Kasumi-1 (cell line): ENCODE data around the gene ZCCHC18.
"Not testable (repeated sequence)": the region's sequence is repeated elsewhere in the genome, so short reads cannot be mapped to it uniquely, and the experiment has no call there.

Source experiments
- DNase-seq, 2 experiments: peaks; one replicate each; lab custom pipeline; 2025; lab: John Stamatoyannopoulos, UW

ZCCHC18 gene

DNA sequence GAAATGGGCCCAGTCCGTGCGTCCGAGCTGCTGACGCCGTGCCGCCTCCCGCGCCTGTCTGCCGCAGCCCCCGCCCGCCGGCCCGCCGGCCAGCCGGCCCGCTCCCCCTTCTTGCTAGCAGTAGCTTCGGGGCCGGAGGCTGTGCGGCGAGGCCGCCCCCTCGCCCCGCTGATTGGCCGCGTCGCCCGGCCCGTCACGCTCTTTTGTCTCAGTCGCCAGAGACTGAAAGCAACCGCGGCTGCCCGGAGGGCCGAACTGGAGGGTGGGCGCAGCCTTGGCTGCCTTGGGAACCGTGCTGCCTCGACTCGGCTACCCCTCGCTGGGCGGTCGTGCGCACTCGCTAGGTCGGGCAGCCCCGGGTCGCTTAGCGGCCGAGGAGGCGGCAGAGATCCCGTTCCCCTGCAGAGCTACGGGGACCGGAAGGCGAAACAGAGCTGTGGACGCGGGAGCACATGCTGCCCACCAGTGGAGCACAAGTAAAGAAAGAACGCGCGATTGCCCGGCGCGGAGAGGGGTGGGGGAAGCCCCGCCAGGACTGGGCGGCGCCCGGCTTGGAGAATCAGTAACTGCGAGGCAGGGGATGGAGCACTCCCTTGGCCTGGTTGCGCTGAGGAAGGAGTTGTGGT is at the start of gene ZCCHC18:
TSS of gene ZCCHC18 (plus strand) at position 198 of the 626 bp plus-strand sequence. CDS start 1,589 bp downstream, outside the sequence.
- peak; percentile 22 to 28 for DNase-seq

- DNase-seq, result not testable (repeated sequence)
Observed at GRCh38 chrX:104062636-104063035, 49.7 kb upstream of the ZCCHC18 start.

DNA sequence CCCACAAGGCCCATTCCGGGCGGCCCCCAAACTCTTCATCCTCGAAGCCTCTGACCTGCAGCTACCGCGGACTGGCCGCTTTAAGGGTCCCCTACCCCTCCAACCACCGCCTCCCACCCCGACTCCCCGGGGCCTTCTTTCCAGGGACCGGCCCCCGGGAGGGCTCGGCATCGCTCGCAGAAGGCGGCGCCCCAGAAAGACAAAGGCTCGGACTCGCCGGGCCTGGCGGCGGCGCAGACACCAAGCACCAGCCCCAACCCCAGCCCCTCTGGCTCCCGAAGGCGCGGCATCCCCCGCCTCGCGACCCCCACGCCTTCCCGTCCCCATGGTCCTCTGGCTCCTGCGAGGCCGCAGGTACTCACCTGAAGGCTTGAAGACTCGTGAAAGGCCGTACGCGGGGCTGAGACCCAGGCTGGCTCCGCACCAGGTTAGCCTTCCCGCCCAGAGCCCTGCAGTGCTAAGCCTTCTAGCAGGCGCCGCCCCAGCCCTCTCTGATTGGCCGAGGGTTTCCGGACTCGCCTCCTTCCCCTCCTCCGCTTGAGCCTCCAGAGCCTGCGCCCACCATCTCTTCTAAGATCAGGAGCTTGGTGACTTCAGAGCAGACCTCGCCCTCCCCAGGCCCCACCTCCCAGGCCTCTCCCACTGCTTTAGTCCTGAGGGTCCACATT is 36.4 kb upstream of the ZCCHC18 start, which contains the start of gene TMSB15C:
TSS of gene TMSB15C (minus strand) at position 459 of the 668 bp plus-strand sequence.
- DNase-seq, result not testable (repeated sequence)

GRCh38 chrX:104077854-104078253 is 34.5 kb upstream of the ZCCHC18 start:
- not testable (repeated sequence) for DNase-seq

DNA sequence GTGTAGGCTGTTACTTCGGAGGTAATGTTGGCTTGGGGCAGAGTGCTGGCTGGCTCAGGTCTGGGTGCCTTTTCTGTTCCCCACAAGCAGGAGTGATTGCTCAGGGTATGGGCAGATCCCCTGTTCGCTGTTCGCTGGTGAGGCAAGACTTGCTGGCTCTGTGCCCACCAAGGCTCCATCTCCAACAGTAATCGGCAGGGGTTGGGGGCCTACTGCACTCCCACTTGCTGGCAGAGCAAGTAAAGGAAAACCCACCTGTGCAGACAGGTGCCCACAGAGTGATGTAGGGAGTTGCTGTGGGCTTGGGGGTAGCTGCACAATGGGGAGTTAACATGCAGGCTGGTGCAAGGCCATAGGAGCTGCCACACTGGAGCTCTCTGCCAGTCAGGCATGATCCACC is 28.3 kb upstream of the ZCCHC18 start:
- no peak for DNase-seq

GRCh38 chrX:104084534-104085277 is 27.6 kb upstream of the ZCCHC18 start:
- DNase-seq, result no peak

DNA sequence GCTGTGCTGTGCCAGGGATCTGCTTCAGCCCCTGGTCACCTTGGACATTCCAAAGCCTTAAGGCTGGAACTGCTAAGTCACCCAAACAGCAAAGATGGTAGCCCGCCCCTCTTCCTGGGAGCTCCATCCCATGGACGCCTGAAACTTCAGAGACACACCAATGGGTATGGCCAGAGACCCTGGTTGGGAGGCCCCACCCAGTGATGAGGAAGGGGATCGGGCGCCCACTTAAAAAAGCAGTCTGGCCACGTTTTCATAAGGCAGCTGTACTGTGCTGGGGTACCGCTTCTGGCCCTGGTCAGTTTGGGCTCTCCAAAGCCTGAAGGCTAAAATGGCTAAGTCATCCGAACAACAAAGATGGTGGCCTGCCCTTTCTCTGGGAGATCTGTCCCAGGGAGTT is 26.8 kb upstream of the ZCCHC18 start:
- no peak for DNase-seq

DNA sequence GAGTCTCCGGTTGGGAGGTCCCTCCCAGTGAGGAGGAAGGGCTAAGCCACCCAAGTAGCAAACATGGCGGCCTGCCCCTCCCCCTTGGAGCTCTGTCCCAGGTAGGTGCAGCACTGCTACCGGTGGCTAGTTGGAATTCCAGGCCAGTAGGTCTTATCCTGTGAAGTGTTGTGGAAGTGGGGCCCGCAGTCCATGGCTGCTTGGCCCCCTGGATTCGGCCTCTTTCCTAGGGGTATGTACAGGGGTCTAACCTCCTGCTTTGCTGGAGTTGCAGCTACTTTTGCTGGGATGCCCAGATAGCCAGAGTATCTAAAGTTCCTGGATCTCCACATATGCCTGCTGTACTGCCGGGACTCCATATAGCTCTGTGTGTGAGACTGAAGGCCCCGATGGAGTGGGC is 26.4 kb upstream of the ZCCHC18 start:
- no peak for DNase-seq

DNA sequence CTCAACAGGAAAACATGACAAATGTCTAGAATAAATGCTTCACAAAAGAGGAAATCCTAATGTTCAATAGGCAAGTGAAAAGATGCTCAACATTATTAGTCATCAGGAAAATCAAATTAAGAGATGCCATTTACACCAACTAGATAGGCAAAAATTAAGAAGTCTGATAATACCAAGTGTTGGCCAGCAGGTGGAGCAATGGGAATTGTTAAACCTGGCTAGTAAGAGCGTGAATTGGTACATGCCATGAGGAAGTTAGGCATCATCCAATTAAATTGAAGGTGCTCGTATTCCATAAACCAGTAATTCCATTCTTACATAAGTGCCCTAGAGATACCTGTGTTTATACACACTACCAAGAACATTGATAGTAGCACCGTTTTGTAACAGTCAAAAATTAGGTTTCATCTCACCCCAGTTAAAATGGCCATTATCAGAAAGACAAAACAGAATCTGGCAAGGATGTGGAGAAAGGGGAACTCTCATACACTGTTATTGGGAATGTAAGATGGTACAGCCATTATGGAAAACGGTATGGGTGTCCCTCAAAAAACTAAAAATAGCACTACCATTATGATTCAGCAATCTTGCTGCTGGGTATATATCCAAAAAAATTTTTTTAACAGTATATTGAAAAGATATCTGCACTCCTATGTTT is 14.0 kb upstream of the ZCCHC18 start:
- DNase-seq, result peak; percentile 64 to 67

GRCh38 chrX:104098919-104099318 is 13.4 kb upstream of the ZCCHC18 start:
- peak; percentile 4 to 9 for DNase-seq

- no peak for DNase-seq
Observed at GRCh38 chrX:104104676-104105075, 7.6 kb upstream of the ZCCHC18 start.

- no peak for DNase-seq
Observed at GRCh38 chrX:104105330-104106262, 6.7 kb upstream of the ZCCHC18 start.

DNA sequence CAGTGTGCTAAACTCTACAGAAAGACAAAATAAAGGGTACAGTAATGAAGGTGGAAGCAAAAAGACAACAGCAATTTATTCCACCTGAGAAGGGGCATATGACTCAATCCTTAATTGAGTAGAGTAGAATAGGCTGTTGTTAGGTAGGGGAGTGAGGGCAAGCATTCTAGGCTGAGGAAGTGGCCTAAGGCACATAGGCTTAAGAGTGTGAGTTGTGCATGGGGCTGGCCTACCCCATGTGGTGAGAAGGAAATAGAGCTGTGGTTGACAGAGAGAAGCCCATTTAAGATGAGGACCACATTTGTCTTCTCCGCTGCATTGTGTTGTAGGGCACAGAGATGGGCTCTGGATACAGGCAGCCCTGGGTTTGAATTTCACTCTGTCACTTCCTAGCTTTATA is 3.4 kb upstream of the ZCCHC18 start:
- no peak for DNase-seq

DNA sequence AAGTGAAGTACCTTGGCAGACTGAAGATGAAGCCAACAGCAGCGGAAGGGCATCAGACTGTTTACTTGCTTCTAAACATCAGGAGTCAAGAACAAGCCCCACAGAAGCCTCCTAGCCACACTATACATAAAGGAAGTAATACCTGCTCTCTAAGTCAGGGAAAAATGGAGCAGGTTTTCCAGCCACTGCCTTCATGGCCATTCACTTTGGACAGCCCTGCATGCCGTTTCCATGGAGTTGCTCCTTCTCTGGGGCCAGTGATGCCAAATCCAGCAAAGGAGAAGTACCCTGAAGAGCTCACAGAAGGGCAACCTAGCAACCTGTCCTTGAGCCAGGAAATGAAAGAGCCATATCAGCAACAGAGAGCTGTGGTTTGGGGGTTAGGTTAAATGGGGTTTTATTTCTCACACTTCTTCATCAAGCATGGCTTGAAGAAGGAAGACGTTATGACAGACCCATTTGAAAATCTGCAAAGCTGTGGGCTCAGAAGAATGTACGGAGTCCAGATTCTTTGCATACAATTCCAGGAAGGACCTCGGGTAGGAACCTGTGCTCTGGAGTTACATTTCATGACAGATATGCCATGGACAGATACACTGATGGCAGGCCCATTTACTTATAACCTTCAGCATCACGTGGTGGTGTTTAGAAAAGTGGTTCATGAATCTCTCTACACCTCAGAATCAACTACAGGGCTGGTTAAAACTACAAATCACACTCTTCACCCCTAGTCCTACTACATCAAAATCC is 1.7 kb upstream of the ZCCHC18 start:
- DNase-seq, result not testable (repeated sequence)

- DNase-seq, result peak; percentile 45 to 69
Observed at GRCh38 chrX:104113222-104113965, 1.1 kb downstream of the ZCCHC18 start.

GRCh38 chrX:104117759-104118158 is 5.4 kb downstream of the ZCCHC18 start:
- DNase-seq, result no peak

- no peak for DNase-seq
Observed at GRCh38 chrX:104118765-104119164, 6.4 kb downstream of the ZCCHC18 start.

DNA sequence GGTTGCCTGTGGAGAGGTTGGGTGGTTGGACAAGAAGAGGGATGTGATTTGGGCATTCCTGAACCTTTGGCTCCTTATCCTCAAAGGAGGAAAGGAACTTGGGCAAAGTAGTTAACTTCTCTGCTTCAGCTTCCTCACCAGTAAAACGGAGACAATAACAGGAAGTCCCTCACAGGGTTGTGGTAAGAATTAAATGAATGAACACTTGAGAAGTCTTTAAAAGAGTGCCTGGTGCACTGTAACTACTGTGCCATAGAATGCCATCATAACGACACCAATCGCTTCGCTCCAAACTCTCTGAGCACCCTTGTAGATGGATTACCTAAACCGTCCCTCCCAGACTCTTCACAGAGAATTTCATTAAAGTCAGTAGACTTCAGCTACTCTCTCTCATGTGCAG is 10.5 kb downstream of the ZCCHC18 start:
- DNase-seq, result peak; percentile 22 to 39

DNA sequence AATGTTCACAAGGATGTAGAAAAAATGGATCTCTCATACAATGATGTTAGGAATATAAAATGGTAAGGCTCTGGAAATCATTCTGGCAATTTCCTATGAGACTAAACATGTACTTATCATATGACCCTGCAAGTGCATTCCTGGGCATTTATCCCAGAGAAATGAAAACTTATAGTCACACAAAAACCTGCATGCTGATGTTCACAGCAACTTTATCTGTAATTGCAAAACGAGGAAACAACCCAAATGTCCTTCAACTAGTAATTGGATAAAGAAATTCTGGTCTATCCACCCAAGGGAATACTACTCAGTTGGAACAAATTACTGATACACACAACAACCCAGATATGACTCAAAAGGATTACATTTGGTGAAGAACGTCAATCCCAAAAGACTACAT is 14.5 kb downstream of the ZCCHC18 start:
- no peak for DNase-seq

- no peak for DNase-seq
Observed at GRCh38 chrX:104130808-104131207, 18.5 kb downstream of the ZCCHC18 start.
